Stimulated activated naive CD8-positive, alpha-beta T cell treated with anti-CD3 and anti-CD28 coated beads, Interleukin-15, Interleukin-2, amounts not matched to agents 100 U/mL and 50 U/mL, for 24 hours (primary cell): ENCODE measurements around the gene CAMTA2.
"Not testable (repeated sequence)": the region's sequence is repeated elsewhere in the genome, so short reads cannot be mapped to it uniquely, and the experiment has no call there.

Source experiments
- ATAC-seq: fragments of 150-1000 bp; cut with Tn5 transposase; one replicate; pipeline ENCODE4 v1.10.0; 2021
- DNase-seq: peaks from one replicate; pipeline ENCODE4 v3.0.0; 2021

Gene CAMTA2, protein sequence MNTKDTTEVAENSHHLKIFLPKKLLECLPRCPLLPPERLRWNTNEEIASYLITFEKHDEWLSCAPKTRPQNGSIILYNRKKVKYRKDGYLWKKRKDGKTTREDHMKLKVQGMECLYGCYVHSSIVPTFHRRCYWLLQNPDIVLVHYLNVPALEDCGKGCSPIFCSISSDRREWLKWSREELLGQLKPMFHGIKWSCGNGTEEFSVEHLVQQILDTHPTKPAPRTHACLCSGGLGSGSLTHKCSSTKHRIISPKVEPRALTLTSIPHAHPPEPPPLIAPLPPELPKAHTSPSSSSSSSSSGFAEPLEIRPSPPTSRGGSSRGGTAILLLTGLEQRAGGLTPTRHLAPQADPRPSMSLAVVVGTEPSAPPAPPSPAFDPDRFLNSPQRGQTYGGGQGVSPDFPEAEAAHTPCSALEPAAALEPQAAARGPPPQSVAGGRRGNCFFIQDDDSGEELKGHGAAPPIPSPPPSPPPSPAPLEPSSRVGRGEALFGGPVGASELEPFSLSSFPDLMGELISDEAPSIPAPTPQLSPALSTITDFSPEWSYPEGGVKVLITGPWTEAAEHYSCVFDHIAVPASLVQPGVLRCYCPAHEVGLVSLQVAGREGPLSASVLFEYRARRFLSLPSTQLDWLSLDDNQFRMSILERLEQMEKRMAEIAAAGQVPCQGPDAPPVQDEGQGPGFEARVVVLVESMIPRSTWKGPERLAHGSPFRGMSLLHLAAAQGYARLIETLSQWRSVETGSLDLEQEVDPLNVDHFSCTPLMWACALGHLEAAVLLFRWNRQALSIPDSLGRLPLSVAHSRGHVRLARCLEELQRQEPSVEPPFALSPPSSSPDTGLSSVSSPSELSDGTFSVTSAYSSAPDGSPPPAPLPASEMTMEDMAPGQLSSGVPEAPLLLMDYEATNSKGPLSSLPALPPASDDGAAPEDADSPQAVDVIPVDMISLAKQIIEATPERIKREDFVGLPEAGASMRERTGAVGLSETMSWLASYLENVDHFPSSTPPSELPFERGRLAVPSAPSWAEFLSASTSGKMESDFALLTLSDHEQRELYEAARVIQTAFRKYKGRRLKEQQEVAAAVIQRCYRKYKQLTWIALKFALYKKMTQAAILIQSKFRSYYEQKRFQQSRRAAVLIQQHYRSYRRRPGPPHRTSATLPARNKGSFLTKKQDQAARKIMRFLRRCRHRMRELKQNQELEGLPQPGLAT

DNA sequence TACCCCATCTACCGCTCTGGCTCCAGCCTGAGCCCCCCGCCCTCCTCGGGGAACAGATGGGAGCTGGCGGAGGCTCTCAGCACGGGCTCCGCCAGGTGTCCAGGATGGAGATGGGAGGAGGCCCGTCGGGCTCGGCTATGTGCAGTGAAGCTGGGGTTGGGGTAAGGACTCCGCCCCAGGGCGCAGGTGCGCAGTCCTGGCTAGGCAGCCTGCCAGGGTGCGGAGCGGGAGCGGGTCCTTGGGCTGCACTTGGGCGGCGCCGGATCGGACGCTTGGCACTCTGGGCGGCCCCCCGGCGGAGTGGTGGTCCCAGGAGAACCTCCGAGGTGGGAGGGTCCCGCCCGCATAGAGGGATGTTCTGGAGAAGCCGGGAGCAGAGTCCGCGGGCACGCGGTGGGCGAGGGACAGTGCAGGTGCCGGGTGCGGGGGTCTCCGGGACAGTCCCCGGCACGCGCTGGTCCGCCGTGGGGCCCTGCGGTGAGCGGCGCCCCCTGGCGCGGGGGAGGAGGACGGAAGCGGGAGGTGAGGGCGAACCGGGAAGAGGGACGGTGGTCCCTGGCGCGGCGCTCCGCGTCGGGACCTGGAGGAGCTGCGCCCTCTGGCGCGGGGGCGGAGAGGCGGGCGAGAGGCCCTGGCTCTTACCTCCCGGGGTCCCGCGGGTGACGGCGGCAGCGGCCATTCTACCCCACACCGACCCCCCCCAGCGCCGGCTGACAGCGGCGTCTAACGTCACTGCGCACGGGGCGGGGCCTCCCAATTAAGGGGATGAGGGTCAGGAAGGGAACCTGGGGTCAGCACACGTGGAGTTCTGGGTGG, at the start of gene CAMTA2:
TSS of gene CAMTA2 (minus strand) at position 725 of the 816 bp plus-strand sequence. CDS start 1,453 bp downstream, outside the sequence.
- ATAC-seq (peak; percentile 93), DNase-seq (peak; percentile 96)

DNA sequence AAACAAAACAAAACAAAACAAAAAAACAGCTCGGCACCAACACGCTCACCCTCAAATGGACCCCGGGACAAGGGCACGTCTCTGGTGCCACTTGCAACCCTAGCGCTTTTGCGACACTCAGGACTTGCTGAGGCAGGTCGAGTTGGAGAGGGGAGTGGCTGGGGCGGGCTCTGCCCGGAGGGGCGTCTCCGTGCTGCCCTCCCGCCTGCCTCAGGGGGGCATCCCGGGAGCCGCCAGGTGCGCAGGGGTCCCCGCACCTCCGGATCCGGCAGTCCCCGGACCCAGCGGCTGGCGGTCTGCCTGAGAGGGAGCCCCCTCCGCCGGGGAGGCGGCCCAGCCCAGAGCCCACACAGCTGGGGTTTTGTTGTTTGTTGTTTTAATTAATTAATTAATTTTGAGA, 47.8 kb upstream of the CAMTA2 start, which contains the start of gene SLC52A1:
TSS of gene SLC52A1 (minus strand) at position 112 of the 400 bp plus-strand sequence. CDS start 820 bp downstream, outside the sequence.
- DNase-seq, result no peak
- ATAC-seq, result no peak

DNA sequence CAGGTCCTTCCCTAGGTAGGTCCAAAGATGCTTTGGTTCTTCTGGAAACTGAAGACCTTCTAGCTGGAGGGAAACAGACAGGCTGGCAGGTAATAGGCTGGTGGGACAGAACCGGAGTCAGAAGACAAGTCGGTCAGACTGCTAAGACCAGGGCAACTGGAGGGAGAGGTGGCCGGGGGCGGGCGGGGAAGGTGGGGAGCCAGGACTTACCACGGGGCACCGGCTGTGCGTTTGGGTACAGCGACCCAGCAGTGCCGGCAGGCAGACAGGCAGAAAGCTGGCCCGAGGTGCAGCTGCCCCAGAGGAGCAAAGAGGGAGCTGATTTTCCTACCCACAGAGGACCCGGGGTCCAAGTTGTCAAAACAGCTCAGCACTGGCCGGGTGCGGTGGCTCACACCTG, 47.2 kb upstream of the CAMTA2 start:
- ATAC-seq (no peak), DNase-seq (no peak)

DNA sequence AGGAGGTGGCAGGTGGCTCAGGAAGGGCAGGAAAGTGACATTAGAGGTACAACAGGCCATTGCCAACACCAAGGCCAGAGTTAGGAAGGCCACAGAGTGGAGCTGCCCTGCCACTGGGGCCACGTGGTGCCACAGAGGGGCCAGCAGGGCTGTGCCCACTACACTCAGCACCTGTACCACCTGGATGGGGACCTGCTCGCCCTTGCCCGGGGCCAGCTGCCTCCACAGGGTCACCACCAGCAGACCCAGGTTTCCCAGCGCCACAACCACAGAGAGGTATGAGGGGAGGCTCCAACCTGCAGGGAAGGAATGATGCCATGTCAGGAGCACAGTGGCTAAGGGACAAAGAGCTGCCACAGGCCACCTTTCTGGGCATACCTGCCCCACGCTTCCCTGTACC, 46.6 kb upstream of the CAMTA2 start:
- ATAC-seq, result no peak
- DNase-seq, result no peak

DNA sequence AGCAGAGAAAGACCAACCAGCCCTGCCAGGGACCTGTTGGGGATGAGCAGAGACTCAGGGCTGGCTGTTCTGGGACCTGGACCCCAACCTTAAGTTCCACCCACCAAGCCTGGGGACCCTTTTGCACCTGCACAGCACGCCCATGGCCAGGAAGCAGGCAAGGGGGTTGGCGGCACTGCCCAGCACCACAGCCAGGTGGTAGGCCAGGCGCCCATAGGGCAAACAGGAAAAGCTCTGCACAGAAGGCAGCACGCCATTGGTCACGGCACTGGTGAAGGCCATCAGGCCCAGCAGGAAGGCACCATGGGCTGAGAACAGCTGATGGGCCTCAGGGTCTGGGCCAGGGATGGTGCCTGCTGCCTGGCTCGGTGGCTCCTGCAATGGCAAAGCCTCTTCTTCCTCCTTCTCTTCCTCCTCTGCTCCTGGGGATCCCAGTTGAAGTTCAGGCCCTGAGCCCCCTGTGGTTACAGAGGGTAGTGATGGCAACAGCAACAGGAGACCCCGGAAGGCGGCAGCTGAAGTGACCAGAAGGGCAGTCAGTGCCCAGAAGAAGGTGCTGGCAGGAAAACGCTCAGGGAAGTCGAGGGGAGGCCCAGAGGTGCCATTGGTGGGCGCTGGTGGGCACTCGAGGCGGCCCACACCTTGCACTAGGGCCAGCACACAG, 46.0 kb upstream of the CAMTA2 start:
- ATAC-seq (no peak), DNase-seq (no peak)

DNA sequence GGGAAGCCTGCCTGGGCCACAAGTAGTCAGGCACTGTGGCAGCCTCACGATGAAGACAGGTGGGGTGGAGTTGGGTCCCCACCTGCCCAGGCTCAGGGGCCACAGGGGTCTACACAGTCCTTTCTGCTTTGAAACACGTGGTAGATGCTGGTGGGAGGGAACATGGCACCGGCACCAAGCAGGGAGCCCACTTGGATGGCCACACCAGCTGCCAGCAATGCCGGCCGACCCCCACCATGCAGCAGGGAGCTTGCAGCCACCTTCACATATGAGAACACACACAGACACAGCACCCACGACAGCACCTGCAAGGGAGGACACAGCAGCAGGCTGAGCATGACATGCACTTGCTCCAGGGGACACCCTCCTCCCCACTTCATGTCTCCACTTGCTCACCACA, 45.4 kb upstream of the CAMTA2 start:
- no peak for ATAC-seq
- no peak for DNase-seq

DNA sequence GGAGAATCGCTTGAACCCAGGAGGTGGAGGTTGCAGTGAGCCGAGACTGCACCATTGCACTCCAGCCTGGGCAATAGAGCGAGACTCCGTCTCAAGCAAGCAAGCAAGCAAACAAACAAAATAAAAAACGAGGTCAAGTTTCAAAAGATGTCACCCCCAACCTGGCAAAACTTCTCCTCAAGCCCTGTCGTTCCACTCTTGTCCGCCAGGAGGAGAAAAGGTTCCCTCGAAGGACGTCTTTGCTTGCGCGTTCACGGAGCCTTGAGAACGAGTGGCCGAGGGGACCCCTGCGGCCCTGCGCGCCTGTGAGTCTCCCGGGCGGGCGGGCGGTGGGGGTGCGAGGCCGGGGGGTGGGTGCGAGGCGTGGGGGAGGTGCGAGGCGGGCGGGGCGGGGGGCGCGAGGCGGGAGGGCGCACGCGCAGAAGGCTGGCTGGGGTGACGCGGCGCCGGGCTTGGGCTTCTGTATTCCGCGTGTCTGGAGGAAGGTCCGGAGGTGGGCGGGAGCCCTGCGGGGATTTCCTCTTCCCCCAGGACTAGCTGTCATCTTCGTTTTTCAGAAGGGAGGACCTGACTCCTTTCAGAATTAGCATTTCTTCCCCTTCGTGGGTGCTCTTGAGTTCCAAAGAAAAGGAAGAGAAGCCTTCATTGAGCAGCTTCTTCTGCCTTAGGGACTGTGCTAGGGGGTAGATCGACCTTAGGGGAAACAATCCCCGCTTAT, 44.0 kb upstream of the CAMTA2 start:
- ATAC-seq (peak; percentile 91), DNase-seq (peak; percentile 87)

DNA sequence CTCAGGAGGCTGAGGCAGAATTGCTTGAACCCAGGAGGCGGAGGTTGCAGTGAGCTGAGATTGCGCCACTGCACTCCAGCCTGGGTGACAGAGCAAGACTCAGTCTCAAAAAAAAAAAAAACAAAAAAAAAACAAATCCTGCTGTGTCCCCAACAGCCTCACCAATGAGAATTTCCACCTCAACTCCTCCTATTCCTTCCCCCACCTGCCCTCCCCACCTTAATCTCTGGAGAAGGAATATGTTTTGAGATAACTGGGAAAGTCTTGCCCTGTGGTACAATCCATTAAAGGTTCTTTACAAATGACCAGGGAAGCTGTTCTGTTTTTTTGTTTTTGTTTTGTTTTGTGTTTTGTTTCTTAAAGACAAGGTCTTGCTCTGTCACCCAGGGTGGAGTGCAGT, 42.7 kb upstream of the CAMTA2 start:
- ATAC-seq, DNase-seq: not testable (repeated sequence)

DNA sequence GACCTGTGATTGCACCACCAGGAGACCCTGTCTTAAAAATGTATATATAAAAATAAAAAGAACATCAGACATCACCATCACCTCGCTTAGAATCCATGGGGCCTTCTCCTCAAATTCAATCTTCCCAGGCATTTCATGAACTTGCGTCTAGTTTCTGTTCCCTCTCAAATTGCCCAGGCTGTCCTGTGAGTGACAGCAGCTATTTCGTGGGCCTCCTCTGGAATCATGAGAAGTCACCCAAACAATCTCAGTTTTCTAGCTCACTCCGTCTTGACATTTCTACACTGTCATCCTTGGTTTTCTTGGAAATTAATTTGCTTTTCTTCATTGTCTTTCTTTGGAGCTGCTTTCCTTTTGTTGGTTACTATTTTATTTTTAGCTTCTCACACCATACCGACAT, 40.4 kb upstream of the CAMTA2 start:
- ATAC-seq (no peak), DNase-seq (no peak)

DNA sequence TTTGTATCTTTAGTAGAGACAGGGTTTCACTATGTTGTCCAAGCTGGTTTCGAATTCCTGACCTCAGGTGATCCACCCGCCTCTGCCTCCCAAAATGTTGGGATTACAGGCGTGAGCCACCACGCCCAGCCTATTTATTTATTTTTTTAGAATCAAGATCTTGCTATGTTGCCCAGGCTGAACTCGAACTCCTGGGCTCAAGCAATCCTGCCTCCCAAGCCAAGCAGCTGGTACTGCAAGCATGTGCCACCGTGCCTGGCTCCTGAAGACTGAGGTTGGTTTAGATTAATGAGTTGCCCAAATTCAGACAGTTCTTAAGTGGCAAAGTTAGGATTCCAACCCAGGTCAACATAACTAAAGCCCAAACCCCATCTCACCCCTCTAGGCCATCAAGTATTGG, 39.8 kb upstream of the CAMTA2 start:
- ATAC-seq (no peak), DNase-seq (no peak)

DNA sequence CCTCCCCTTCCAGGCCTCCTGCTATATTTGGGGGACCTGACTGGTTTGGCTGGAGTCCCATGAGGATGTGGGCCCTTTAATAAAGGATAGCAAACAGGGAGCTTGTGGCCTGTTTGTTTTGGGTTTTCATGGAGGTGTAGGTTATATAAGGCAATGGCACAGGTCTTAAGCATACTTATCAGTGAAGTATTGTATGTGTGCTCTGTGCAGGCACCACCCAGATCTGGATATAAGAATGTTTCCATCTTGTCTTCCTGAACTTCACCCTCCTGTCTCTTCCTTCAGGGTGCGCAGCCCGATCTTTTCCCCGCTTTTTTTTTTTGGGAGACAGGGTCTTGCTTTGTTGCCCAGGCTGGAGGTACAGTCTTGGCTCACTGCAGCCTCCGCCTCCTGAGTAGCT, 37.1 kb upstream of the CAMTA2 start:
- no peak for DNase-seq
- ATAC-seq, result no peak

DNA sequence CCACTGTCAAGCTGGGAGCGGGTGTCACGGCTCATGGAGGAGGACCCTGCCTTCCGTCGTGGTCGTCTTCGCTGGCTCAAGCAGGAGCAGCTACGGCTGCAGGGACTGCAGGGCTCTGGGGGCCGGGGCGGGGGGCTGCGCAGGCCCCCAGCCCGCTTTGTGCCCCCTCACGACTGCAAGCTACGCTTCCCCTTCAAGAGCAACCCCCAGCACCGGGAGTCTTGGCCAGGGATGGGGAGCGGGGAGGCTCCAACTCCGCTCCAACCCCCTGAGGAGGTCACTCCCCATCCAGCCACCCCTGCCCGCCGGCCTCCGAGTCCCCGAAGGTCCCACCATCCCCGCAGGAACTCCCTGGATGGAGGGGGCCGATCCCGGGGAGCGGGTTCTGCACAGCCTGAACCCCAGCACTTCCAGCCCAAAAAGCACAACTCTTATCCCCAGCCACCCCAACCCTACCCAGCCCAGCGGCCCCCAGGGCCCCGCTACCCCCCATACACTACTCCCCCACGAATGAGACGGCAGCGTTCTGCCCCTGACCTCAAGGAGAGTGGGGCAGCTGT, 36.2 kb upstream of the CAMTA2 start:
- ATAC-seq (no peak), DNase-seq (no peak)

DNA sequence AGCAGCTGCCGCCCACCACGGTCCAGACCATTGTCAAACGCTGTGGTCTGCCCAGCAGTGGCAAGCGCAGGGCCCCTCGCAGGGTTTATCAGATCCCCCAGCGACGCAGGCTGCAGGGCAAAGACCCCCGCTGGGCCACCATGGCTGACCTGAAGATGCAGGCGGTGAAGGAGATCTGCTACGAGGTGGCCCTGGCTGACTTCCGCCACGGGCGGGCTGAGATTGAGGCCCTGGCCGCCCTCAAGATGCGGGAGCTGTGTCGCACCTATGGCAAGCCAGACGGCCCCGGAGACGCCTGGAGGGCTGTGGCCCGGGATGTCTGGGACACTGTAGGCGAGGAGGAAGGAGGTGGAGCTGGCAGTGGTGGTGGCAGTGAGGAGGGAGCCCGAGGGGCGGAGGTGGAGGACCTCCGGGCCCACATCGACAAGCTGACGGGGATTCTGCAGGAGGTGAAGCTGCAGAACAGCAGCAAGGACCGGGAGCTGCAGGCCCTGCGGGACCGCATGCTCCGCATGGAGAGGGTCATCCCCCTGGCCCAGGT, 34.8 kb upstream of the CAMTA2 start:
- no peak for ATAC-seq
- DNase-seq, result no peak

DNA sequence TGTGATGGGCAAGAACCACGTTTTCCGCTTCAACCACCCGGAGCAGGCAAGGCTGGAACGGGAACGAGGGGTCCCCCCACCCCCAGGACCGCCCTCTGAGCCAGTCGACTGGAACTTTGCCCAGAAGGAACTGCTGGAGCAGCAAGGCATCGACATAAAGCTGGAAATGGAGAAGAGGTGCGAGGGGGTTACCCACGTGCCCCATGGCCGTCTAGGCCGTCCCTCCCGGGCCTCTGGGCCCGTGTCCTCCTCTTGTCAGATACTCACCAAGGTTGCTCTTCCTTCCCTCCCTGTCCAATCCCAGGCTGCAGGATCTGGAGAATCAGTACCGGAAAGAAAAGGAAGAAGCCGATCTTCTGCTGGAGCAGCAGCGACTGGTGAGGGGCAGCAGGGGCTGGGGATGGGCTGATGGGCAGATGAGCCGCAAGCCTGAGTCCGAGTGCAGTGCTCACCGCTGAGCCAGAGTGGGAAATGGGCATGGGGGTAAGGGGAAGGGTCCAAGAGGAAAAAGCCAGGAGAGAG, 33.1 kb upstream of the CAMTA2 start:
- no peak for ATAC-seq
- no peak for DNase-seq

DNA sequence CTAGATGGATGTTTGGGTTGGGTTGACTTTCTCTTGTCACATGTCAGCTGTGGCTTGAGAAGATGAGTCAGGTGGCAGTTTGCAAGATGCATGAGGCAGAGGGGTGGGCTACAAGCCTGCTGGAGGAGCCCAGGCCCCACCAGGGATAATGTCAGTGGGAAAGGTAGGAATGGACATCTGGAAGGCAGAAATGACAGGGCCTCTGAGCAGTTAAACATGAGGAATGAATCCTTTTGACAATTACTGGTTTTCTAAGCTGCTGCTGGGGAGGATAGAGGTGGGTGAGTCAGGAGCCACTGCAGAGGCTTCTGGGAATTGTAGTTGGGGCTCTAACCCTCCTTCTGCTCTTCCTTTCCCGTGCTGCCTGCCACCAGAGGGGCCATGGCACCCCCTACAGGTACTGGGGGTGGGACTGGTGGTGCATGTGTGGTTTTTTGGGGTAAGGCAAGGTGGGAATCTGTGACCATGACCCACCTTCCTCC, 32.0 kb upstream of the CAMTA2 start:
- peak; percentile 57 for DNase-seq
- ATAC-seq, result peak; percentile 85

DNA sequence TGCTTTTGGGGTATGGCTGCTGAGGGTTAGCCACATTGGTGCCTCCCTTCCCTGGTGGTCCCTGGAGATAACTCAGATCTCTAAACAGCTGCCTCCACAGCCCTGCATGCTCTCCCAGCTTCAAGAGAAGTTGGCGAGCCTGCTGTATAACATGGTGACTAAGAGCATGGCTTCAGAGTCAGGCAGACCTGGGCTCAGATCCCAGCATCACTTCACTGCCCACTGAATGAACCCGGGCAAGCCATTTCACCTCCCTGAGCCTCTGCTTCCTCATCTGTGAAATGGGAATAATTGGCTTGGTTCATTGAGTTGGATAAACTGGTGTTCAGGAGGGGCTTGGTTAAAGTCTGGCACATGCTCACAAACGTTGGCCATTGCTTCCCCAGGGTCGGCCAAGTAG, 26.9 kb upstream of the CAMTA2 start:
- DNase-seq (no peak), ATAC-seq (no peak)

DNA sequence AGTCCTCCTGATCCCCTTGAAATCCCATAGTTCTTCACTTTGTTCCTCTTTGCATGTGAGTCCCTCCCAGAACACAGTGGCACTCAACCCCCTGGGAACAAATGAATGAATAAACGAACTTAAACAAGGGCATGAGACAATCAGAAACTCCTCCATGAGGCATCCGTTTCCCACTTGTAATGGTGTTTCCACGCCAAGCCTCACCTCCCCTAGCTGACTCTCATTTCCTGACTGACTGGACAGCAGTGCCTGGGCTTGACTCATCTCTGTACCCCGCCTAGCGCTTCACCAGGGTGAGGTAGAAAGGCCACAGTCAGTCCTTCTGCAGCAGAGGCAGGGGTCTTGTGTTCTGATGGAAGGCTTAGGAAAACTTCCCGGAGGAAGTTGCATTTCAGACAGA, 24.5 kb upstream of the CAMTA2 start:
- DNase-seq (peak; percentile 37), ATAC-seq (peak; percentile 84)

DNA sequence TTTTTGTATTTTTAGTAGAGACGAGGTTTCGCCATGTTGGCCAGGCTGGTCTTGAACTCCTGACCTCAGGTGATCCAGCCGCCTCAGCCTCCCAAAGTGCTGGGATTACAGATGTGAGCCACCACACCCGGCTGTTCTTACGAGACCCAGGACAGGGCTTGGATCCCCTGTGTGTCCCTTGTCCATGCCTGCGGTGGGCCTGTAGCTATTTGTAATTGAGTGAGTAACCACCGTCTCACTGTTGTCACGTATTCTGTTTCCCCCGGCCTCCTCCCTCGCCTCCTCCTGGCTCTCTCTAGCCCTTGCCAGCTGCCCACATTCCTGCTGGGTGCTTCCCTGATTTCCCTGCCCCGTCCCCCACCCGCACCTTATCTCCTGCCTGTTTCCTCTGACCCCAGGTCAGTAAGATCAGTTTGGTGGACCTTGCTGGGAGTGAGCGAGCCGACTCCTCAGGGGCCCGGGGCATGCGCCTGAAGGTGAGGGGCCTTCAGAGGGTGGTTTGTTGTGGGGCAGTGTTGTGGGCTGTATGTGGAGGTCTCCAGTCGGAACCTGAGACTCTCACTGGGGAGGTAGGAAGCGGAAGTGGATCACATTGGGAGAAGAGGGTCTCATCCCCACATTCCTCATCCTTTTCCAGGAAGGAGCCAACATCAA, 15.9 kb upstream of the CAMTA2 start:
- ATAC-seq, result no peak

More for the DNA sequence above, 15.9 kb upstream of the CAMTA2 start:
- DNase-seq, result no peak
